ENCODE measurements around the gene ENAH. TPM values are rescaled to one million over a fixed set of nuclear protein-coding genes. Genes with fewer than 3 reads are reported as not detected.

The ENAH gene
- polyA plus RNA-seq, 3 donors = 0.12 TPM; not detected in 2

- no CpG with 5 or more reads among the region's 3 CpGs for WGBS (ENCODE audit: insufficient coverage)
- H3K4me1 ChIP-seq (ENCODE audit: control insufficient read depth in 1 of 2, insufficient read depth in 2 of 2, low read length in 2 of 2) = no peaks in the 10 kb centered on the region
- Mint-ChIP-seq H3K27ac (no peak overlapping the region), H3K4me1 (no peaks in the 10 kb centered on the region), H3K36me3 (no peaks in the 10 kb centered on the region), H3K4me3 (no peak overlapping the region), H3K27me3 (ENCODE audit: low read depth in 3 of 3) (peaks cover under 1 to 2% (median 2%) of the 10 kb centered on the region in 3 donors), H3K9me3 (peaks cover 1 to 14% (median 7%) of the 10 kb centered on the region in 7 donors)
- no peaks in the 10 kb centered on the region for H3K36me3 ChIP-seq (replicated peaks in 1 of 2; ENCODE audit: control insufficient read depth in 1 of 2, insufficient read depth in 2 of 2, low read length in 2 of 2)
- H3K79me2 ChIP-seq (ENCODE audit: insufficient read depth, low read length) = no peaks in the 10 kb centered on the region
- no peak for TF ChIP-seq CTCF (IDR thresholded peaks at IDR 0.05)
- peaks cover 0 to 4% of the 10 kb centered on the region in 2 donors for H3K9me3 ChIP-seq (replicated peaks in 1 of 2; ENCODE audit: control insufficient read depth in 1 of 2, insufficient read depth in 1 of 2, low read length in 2 of 2)
- no peak overlapping the region for H3K4me3 ChIP-seq (replicated peaks in 1 of 3; ENCODE audit: low read depth in 2 of 3, low read length in 3 of 3)
- no peak overlapping the region for H3K9ac ChIP-seq (ENCODE audit: insufficient read depth, low read length, poor library complexity, severe bottlenecking)
- H3K27me3 ChIP-seq (ENCODE audit: control insufficient read depth in 2 of 2, insufficient read depth in 2 of 2, low read length in 2 of 2) = no peaks in the 10 kb centered on the region
- H2AFZ ChIP-seq (ENCODE audit: insufficient read depth, low read depth, low read length, poor library complexity, severe bottlenecking) = no peak overlapping the region
- intact Hi-C loops (cut with micrococcal nuclease) = no loop called here
- H4K20me1 ChIP-seq (ENCODE audit: insufficient read depth, low read length) = no peaks in the 10 kb centered on the region
- H3K27ac ChIP-seq (ENCODE audit: low read depth in 1 of 2, low read length in 2 of 2) = no peak overlapping the region
- DNase-seq = no peak
- no peak overlapping the region for H3K4me2 ChIP-seq (replicated peaks; ENCODE audit: extremely low read depth, low read length, poor library complexity, severe bottlenecking)
Observed at GRCh38 chr1:225601902-225602589, 50.9 kb downstream of the ENAH start.

DNA sequence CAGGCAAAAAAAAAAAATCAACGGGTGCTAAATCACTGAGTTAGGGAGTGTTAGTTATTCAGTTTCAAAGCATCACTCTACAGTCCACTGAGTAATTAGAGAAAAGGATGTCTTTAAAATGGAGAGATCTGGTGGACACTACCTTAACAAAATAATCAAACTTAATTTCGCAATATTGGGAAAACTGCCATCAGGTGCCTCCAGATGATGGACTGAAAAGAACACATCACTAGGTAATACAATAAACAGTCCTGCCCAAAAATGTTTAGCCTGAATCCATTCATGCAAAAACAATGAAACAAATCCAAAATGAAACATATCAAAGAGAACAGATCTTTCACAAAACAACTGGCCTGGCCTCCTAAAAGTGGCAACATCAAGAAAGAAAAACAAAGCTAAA, 54.1 kb downstream of the ENAH start:
- TF ChIP-seq CTCF (IDR thresholded peaks at IDR 0.05) = no peak
- Histone ChIP-seq H4K20me1 (ENCODE audit: insufficient read depth, low read length) (no peaks in the 10 kb centered on the region), H2AFZ (ENCODE audit: insufficient read depth, low read depth, low read length, poor library complexity, severe bottlenecking) (no peak overlapping the region), H3K27ac (ENCODE audit: low read depth in 1 of 2, low read length in 2 of 2) (no peak overlapping the region), H3K36me3 (replicated peaks in 1 of 2; ENCODE audit: control insufficient read depth in 1 of 2, insufficient read depth in 2 of 2, low read length in 2 of 2) (no peaks in the 10 kb centered on the region), H3K9me3 (replicated peaks in 1 of 2; ENCODE audit: control insufficient read depth in 1 of 2, insufficient read depth in 1 of 2, low read length in 2 of 2) (peaks cover 0 to 4% of the 10 kb centered on the region in 2 donors), H3K4me1 (ENCODE audit: control insufficient read depth in 1 of 2, insufficient read depth in 2 of 2, low read length in 2 of 2) (no peaks in the 10 kb centered on the region), H3K9ac (ENCODE audit: insufficient read depth, low read length, poor library complexity, severe bottlenecking) (no peak overlapping the region), H3K79me2 (ENCODE audit: insufficient read depth, low read length) (no peaks in the 10 kb centered on the region), H3K4me2 (replicated peaks; ENCODE audit: extremely low read depth, low read length, poor library complexity, severe bottlenecking) (no peak overlapping the region), H3K4me3 (replicated peaks in 1 of 3; ENCODE audit: low read depth in 2 of 3, low read length in 3 of 3) (no peak overlapping the region), H3K27me3 (ENCODE audit: control insufficient read depth in 2 of 2, insufficient read depth in 2 of 2, low read length in 2 of 2) (no peaks in the 10 kb centered on the region)
- no peak overlapping the region for H3K4me3 Mint-ChIP-seq
- no peaks in the 10 kb centered on the region for H3K36me3 Mint-ChIP-seq
- DNase-seq = no peak
- H3K4me1 Mint-ChIP-seq = no peaks in the 10 kb centered on the region
- peaks cover 1 to 13% (median 7%) of the 10 kb centered on the region in 7 donors for H3K9me3 Mint-ChIP-seq
- H3K27me3 Mint-ChIP-seq (ENCODE audit: low read depth in 3 of 3) = peaks cover 0 to 4% (median 2%) of the 10 kb centered on the region in 3 donors
- intact Hi-C loops (cut with micrococcal nuclease) = no loop called here
- no CpG with 5 or more reads among the region's 2 CpGs for WGBS (ENCODE audit: insufficient coverage)
- H3K27ac Mint-ChIP-seq = no peak overlapping the region
